ENCODE data around the gene DIAPH1.

DIAPH1 gene

GRCh38 chr5:141518618-141519015, 100.2 kb downstream of the DIAPH1 start:
- no peak for DNase-seq

GRCh38 chr5:141517880-141518617, 100.8 kb downstream of the DIAPH1 start:
- no peak for DNase-seq

DNA sequence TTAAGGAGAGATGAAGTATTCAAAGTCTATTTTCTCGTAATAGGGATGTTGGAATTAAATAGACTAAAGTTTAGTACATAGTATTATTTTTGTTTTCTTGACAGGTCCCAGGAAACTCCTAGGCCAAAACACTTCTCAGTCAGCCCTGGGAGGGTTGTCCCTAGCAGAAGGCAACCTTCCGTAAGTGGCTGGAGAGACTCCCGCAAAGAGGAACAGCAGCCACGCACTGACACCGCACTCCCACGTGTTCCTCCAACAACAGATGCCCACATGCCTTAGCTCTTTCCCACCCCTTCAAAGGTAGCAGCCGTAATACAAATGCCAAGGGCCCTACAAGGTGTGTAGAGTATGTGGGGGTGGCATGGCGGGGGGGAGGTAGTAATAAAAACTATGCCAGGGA, 101.5 kb downstream of the DIAPH1 start:
- no peak for DNase-seq

DNA sequence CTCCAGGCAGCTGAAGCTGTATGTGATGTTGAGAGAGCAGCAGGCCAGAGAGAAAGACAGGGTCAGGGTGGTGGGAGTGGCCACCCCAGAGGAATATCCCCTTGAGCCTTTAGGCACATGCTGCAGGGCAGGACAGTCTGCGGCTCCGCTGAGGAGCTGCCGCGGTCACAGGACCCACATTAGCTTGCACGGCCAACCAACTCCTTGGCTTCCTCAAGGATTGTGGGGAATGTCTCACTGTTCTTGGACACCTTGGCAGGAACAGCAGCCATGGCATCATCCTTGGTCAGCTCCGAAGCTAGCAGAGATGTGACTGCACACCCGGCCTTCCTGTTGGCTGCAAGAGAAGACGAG, 102.2 kb downstream of the DIAPH1 start:
- no peak for DNase-seq

DNA sequence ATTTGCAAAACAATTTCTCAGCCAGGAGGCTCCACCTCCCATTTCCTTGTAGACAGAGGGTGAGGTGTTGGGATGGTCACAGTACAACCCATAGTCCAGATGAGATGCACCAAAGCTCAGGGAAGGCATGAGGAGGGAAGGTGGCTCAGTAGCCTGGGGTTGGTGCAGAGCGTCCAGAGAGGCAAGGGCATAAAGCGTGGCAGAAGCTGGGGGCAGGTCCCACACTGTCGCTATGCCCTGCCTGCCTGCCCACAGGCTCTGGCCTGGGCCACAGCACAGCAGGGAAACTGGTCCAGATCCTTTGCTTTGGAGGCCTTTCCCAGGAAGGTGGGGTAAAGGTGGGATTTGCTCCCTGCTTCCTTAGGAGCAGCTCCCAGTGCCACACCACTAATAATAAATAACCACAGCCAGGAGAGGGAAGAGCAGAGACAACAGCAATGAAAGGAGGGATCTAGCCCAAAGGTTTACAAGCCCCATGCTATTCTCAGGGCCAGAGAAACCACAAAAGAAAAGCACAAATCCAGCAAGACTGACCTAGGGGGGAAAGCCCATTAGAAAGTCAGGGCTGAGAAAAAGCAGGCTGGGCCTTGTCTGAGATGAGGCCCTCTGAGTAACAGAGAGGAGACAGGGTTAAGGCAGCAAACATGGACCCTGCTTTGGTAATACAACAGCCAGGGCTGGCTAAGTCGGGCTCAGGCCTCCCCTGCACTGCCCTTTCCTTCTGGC, 102.7 kb downstream of the DIAPH1 start:
- no peak for DNase-seq

DNA sequence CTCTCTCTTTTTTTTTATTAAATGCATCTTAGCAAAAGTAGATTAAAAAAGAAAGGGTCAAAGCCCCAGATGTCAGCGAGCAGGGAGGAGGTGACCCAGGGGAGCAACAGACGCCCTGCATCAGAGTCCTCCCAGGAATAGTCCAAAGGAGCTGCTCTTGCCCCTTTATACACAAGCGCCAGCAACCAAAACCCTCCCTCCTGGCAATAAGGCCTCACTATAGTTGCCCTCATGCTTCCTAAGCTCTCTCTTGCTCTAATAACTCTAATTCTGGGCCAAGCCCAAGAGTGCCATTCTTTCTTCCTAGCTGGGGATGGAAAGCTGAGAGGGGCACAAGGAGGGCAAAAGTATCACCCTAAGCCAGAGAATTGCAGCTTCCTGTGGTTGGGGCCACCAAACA, 103.7 kb downstream of the DIAPH1 start:
- no peak for DNase-seq

GRCh38 chr5:141514330-141515133, 104.3 kb downstream of the DIAPH1 start:
- no peak for DNase-seq

DNA sequence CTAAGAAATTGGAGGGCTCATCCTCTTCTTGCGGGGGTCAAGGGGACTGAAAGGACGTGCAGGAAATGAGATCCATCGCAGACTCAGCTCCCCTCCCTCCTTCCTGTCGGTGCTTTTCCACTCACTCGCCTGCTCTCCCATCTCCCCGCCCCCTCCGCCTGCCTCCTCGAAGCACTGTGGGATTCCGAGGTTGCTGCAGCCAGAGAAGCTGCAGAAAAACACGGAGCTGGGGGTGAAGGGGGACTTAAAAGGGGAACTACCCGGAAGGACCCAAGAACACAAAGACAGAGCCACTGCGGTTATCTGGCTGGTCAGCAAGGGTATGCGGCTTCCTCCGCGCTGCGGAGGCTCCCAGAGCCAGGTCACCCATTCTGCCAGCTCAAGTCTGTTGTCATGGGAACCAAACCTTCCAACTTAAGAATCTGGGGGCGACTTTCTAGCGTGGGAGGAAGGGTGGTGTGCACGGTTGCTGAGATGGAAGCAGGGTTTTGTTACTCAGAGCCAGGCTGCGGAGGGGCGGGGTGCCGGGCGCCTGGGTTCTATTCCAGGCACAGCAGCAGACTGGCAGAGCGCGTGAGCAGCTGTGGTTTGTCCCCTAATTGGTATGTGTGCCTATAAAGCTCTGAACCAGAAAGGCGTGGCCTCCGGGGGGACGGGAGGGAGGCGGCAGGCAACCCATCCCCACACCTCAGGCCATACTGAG, 105.0 kb downstream of the DIAPH1 start:
- DNase-seq: peak; percentile 69 to 87

GRCh38 chr5:141512911-141513626, 105.7 kb downstream of the DIAPH1 start:
- peak; percentile 34 to 39 for DNase-seq

DNA sequence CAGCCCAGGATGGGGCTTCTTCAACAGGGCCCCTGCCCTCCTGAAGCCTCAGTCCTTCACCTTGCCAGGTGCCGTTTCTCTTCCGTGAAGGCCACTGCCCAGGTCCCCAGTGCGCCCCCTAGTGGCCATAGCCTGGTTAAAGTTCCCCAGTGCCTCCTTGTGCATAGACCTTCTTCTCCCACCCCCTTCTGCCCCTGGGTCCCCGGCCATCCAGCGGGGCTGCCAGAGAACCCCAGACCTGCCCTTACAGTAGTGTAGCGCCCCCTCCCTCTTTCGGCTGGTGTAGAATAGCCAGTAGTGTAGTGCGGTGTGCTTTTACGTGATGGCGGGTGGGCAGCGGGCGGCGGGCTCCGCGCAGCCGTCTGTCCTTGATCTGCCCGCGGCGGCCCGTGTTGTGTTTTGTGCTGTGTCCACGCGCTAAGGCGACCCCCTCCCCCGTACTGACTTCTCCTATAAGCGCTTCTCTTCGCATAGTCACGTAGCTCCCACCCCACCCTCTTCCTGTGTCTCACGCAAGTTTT, 106.3 kb downstream of the DIAPH1 start:
- peak; percentile 75 to 86 for DNase-seq

- no peak for DNase-seq
Measured at GRCh38 chr5:141511771-141512325, 107.0 kb downstream of the DIAPH1 start.

- no peak for DNase-seq
Measured at GRCh38 chr5:141510850-141511601, 107.8 kb downstream of the DIAPH1 start.

DNA sequence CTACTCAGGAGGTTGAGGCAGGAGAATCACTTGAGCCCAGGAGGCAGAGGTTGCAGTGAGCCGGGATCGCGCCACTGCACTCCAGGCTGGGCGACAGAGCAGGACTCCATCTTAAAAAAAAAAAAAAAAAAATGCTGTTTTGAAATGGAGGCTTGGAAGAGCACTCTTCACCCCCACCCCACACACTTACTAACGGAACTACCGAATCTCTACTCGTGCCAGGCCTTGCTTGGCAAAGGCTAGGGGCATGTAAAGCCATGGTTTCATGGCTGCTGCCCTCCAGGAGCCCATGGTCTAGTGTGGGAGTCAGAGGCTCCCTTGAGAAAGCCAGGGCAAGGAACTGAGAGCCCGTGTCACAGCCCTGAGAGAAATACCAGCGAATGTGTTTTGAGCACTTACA, 108.6 kb downstream of the DIAPH1 start:
- no peak for DNase-seq

- DNase-seq: no peak
Measured at GRCh38 chr5:141508798-141509611, 109.8 kb downstream of the DIAPH1 start.

DNA sequence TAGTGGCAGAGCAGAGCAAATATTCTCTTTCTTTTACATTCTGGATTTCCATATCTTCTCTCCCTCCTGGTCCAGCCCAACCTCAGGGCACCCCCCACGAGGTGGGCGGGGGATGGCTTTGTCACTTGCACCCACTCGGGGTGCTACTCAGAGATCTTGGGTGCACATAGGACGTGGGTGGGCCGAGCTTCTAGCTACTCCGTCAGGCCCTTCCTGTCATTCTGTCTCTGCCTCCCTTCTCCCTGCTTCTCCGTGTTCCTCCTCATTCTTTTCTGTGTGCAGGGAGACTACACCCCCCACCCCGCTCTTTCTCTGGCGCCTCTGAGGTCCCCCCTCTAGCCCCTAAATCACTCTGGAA, 110.4 kb downstream of the DIAPH1 start:
- no peak for DNase-seq

DNA sequence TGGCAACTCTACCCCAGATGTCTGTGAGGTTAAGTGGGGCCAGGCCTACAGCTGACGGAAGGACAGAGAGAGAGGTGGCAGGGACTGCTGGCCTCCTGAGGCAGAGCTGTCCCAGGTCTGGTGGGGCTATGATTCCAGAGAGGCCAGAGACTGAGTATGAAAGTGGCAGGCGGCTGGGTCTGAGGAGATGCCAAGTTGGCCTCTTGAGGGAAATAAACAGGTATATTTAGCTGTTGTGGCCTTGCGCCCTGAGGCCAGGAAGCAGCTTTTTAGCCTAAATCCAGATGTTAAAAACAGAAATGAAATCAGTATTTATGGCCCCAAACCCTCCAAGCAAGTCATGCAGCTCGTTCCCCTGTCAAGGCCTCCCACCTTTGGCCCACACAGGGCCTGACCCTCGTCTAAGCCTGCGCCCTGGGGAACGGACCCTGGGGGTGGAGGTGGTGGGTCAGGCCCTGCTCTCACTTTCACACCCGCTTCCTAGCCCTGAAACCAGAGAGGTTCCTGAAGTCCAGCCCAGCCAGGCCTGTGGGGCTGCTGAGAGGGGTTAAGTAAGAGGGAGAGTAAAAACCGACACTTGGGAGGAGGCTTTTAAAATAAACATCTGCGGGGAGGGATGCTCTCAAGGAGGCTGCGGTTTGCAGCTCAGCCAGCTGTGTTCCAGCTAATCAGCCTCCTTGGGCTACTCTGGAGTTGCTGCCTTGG, 111.3 kb downstream of the DIAPH1 start:
- DNase-seq: no peak

GRCh38 chr5:141506381-141507155, 112.2 kb downstream of the DIAPH1 start:
- no peak for DNase-seq

DNA sequence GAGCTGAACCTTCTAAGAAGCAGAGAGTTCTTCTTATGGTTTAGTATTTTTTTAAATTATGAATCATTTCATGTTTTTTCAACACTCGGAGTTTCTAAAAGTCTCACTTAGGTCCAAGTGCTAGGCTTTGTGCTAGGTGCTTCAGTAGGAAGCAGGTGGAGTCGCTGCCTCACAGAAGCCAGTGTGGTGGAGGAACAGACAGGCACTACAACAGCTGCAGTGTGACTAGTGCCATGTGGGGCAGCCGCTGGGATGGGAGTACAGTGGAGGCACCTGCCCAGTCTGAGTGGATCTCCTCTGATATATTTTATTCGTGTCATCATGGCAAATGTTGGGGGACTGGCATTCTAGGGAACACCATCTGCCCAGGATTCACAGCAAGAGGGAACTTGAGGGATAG, 114.6 kb downstream of the DIAPH1 start:
- no peak for DNase-seq

DNA sequence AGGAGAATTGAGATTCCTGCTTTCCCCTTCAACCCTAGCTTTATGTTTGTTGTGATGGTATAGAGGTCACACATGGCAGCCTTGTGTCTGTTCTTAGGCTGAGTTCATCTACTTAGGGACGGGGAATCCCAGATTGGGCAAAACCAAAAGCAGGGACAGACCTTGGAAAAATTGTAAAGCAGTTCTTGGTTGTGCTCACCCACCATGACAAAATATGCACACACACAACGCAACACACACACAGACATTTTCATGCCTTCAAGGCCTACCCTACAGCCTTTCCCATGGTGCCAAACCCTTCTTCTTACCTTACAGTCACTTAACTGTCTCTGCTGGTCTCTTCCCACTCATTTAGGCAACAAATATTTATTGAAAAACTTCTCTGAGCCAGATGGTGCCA, 115.1 kb downstream of the DIAPH1 start:
- no peak for DNase-seq
